Activated naive CD4-positive, alpha-beta T cell treated with anti-CD3 and anti-CD28 coated beads, Interleukin-2, amount 50 U/mL, for 24 hours (primary cell): ENCODE measurements around the gene NHSL2.

ENCODE experiments used
- H3K27ac Mint-ChIP-seq: one replicate; pipeline ENCODE4 v1.8.0; 2021; ENCODE audit warnings: mild to moderate bottlenecking, mixed read lengths
- H3K27me3 Mint-ChIP-seq: one replicate; pipeline ENCODE4 v1.8.0; 2021; ENCODE audit warnings: mixed read lengths
- H3K36me3 Mint-ChIP-seq: one replicate; pipeline ENCODE4 v1.8.0; 2021; ENCODE audit warnings: mixed read lengths
- H3K4me1 Mint-ChIP-seq: one replicate; pipeline ENCODE4 v1.8.0; 2021; ENCODE audit warnings: mixed read lengths
- H3K4me3 Mint-ChIP-seq: one replicate; pipeline ENCODE4 v1.8.0; 2021; ENCODE audit warnings: mild to moderate bottlenecking, mixed read lengths
- H3K9me3 Mint-ChIP-seq: one replicate; pipeline ENCODE4 v1.8.0; 2021; ENCODE audit warnings: mixed read lengths

NHSL2 gene

GRCh38 chrX:72018277-72019112 is 107.8 kb downstream of the NHSL2 start:
- Mint-ChIP-seq H3K27me3 (peaks cover 2% of the 10 kb centered on the region), H3K9me3 (no peaks in the 10 kb centered on the region), H3K36me3 (no peaks in the 10 kb centered on the region), H3K4me1 (peaks cover 9% of the 10 kb centered on the region), H3K27ac (peak overlapping the region; percentile 62), H3K4me3 (peak overlapping the region; percentile 26)

GRCh38 chrX:72019487-72019886 is 108.8 kb downstream of the NHSL2 start:
- Mint-ChIP-seq H3K9me3 (no peaks in the 10 kb centered on the region), H3K27me3 (peaks cover 2% of the 10 kb centered on the region), H3K27ac (no peak overlapping the region), H3K36me3 (no peaks in the 10 kb centered on the region), H3K4me3 (no peak overlapping the region), H3K4me1 (peaks cover 9% of the 10 kb centered on the region)

GRCh38 chrX:72020204-72020603 is 109.6 kb downstream of the NHSL2 start:
- Mint-ChIP-seq H3K4me1 (peaks cover 9% of the 10 kb centered on the region), H3K27ac (no peak overlapping the region), H3K9me3 (no peaks in the 10 kb centered on the region), H3K27me3 (peaks cover 2% of the 10 kb centered on the region), H3K36me3 (no peaks in the 10 kb centered on the region), H3K4me3 (no peak overlapping the region)

GRCh38 chrX:72020788-72021187 is 110.1 kb downstream of the NHSL2 start:
- Mint-ChIP-seq H3K36me3 (no peaks in the 10 kb centered on the region), H3K27ac (no peak overlapping the region), H3K4me1 (peaks cover 9% of the 10 kb centered on the region), H3K9me3 (no peaks in the 10 kb centered on the region), H3K27me3 (peaks cover 2% of the 10 kb centered on the region), H3K4me3 (no peak overlapping the region)

GRCh38 chrX:72021975-72022374 is 111.3 kb downstream of the NHSL2 start:
- H3K4me3 Mint-ChIP-seq = no peak overlapping the region
- H3K36me3 Mint-ChIP-seq = no peaks in the 10 kb centered on the region
- peaks cover 13% of the 10 kb centered on the region for H3K4me1 Mint-ChIP-seq
- no peak overlapping the region for H3K27ac Mint-ChIP-seq
- peaks cover 4% of the 10 kb centered on the region for H3K27me3 Mint-ChIP-seq
- no peaks in the 10 kb centered on the region for H3K9me3 Mint-ChIP-seq

- Mint-ChIP-seq H3K4me3 (no peak overlapping the region), H3K9me3 (no peaks in the 10 kb centered on the region), H3K4me1 (peaks cover 13% of the 10 kb centered on the region), H3K27ac (no peak overlapping the region), H3K36me3 (no peaks in the 10 kb centered on the region), H3K27me3 (peaks cover 4% of the 10 kb centered on the region)
Measured at GRCh38 chrX:72023071-72023470, 112.4 kb downstream of the NHSL2 start.

- Mint-ChIP-seq H3K4me3 (no peak overlapping the region), H3K27ac (no peak overlapping the region), H3K9me3 (no peaks in the 10 kb centered on the region), H3K4me1 (peaks cover 13% of the 10 kb centered on the region), H3K27me3 (peaks cover 4% of the 10 kb centered on the region), H3K36me3 (no peaks in the 10 kb centered on the region)
Measured at GRCh38 chrX:72025236-72025770, 114.7 kb downstream of the NHSL2 start.

GRCh38 chrX:72026341-72027023 is 115.8 kb downstream of the NHSL2 start:
- Mint-ChIP-seq H3K4me1 (peaks cover 4% of the 10 kb centered on the region), H3K27ac (peak overlapping the region; percentile 35), H3K27me3 (peaks cover 2% of the 10 kb centered on the region), H3K4me3 (no peak overlapping the region), H3K36me3 (no peaks in the 10 kb centered on the region), H3K9me3 (no peaks in the 10 kb centered on the region)

- peaks cover 2% of the 10 kb centered on the region for H3K27me3 Mint-ChIP-seq
- H3K4me3 Mint-ChIP-seq = no peak overlapping the region
- no peaks in the 10 kb centered on the region for H3K9me3 Mint-ChIP-seq
- H3K27ac Mint-ChIP-seq = no peak overlapping the region
- H3K4me1 Mint-ChIP-seq = peaks cover 4% of the 10 kb centered on the region
- H3K36me3 Mint-ChIP-seq = no peaks in the 10 kb centered on the region
Measured at GRCh38 chrX:72027024-72027913, 116.6 kb downstream of the NHSL2 start.

GRCh38 chrX:72027914-72028307 is 117.3 kb downstream of the NHSL2 start:
- Mint-ChIP-seq H3K27me3 (peaks cover 2% of the 10 kb centered on the region), H3K4me1 (peaks cover 4% of the 10 kb centered on the region), H3K4me3 (no peak overlapping the region)

GRCh38 chrX:72028701-72029470 is 118.2 kb downstream of the NHSL2 start:
- H3K4me1 Mint-ChIP-seq = peaks cover 4% of the 10 kb centered on the region
- no peaks in the 10 kb centered on the region for H3K36me3 Mint-ChIP-seq
- peaks cover 2% of the 10 kb centered on the region for H3K27me3 Mint-ChIP-seq
- H3K27ac Mint-ChIP-seq = no peak overlapping the region
- no peak overlapping the region for H3K4me3 Mint-ChIP-seq
- H3K9me3 Mint-ChIP-seq = no peaks in the 10 kb centered on the region

More at GRCh38 chrX:72027914-72028307, 117.3 kb downstream of the NHSL2 start:
- Mint-ChIP-seq H3K36me3 (no peaks in the 10 kb centered on the region), H3K9me3 (no peaks in the 10 kb centered on the region), H3K27ac (no peak overlapping the region)

GRCh38 chrX:72029483-72030411 is 119.1 kb downstream of the NHSL2 start:
- no peaks in the 10 kb centered on the region for H3K36me3 Mint-ChIP-seq
- peaks cover 2% of the 10 kb centered on the region for H3K27me3 Mint-ChIP-seq
- H3K27ac Mint-ChIP-seq = no peak overlapping the region
- no peak overlapping the region for H3K4me3 Mint-ChIP-seq
- peaks cover 4% of the 10 kb centered on the region for H3K4me1 Mint-ChIP-seq
- H3K9me3 Mint-ChIP-seq = no peaks in the 10 kb centered on the region

GRCh38 chrX:72030431-72030830 is 119.8 kb downstream of the NHSL2 start:
- Mint-ChIP-seq H3K27me3 (peaks cover 2% of the 10 kb centered on the region), H3K4me1 (peaks cover 4% of the 10 kb centered on the region), H3K27ac (no peak overlapping the region), H3K4me3 (no peak overlapping the region), H3K36me3 (no peaks in the 10 kb centered on the region), H3K9me3 (no peaks in the 10 kb centered on the region)

- peaks cover 4% of the 10 kb centered on the region for H3K4me1 Mint-ChIP-seq
- no peak overlapping the region for H3K27ac Mint-ChIP-seq
- H3K36me3 Mint-ChIP-seq = no peaks in the 10 kb centered on the region
- no peak overlapping the region for H3K4me3 Mint-ChIP-seq
- H3K27me3 Mint-ChIP-seq = peaks cover 2% of the 10 kb centered on the region
- no peaks in the 10 kb centered on the region for H3K9me3 Mint-ChIP-seq
Measured at GRCh38 chrX:72031118-72031517, 120.5 kb downstream of the NHSL2 start.
